OCI-LY7 (cell line): ENCODE results near the gene AUTS2. TPM values are rescaled to one million over a fixed set of nuclear protein-coding genes. Genes with fewer than 3 reads are reported as not detected.

ENCODE experiments used
- BruUV-seq: library from RNA; stranded (reverse); fragments of 400-500 nt; replicated peaks from 2 replicates; lab custom pipeline; 2021; lab: Mats Ljungman, UMichigan
- CTCF ChIA-PET: fragments of 300-600 bp; sonication (Branson Sonifier 250); formaldehyde crosslinking; loops from one replicate; lab custom pipeline; 2022; ENCODE audit warnings: antibody characterized with exemption; ENCODE audit not compliant: unreplicated experiment; lab: Charles Lee
- POLR2A ChIA-PET: fragments of 300-600 bp; sonication (Branson Sonifier 250); formaldehyde crosslinking; loops from one replicate; lab custom pipeline; 2022; ENCODE audit warnings: antibody characterized with exemption; lab: Charles Lee
- DNase-seq: peaks from one replicate; pipeline ENCODE4 v3.0.0-alpha.2; 2015; ENCODE audit warnings: low spot score
- H2AFZ ChIP-seq: fragments of 200-600 bp; sonication (generic), shearing (Covaris generic); 2 replicates; pipeline ENCODE4 v1.6.1; 2014; ENCODE audit warnings: mild to moderate bottlenecking, antibody characterized with exemption, low read length, moderate library complexity
- H3K27ac ChIP-seq: fragments of 200-600 bp; sonication (generic); 2 replicates; pipeline ENCODE4 v1.5.1; 2014; ENCODE audit warnings: mixed run types, low read depth, mild to moderate bottlenecking, moderate library complexity, low read length, inconsistent platforms; ENCODE audit not compliant: poor library complexity, severe bottlenecking
- H3K36me3 ChIP-seq: fragments of 200-600 bp; sonication (generic); 2 replicates; pipeline ENCODE4 v1.6.1; 2014; ENCODE audit warnings: mild to moderate bottlenecking, antibody characterized with exemption, low read length, moderate library complexity, mixed read lengths; ENCODE audit not compliant: insufficient read depth
- H3K4me1 ChIP-seq: fragments of 200-600 bp; sonication (generic); 2 replicates; pipeline ENCODE4 v1.5.1; 2014; ENCODE audit warnings: mild to moderate bottlenecking, low read length; ENCODE audit not compliant: insufficient read depth, poor library complexity, severe bottlenecking
- H3K4me2 ChIP-seq: fragments of 200-600 bp; sonication (generic); 2 replicates; pipeline ENCODE4 v1.6.1; 2014; ENCODE audit warnings: mild to moderate bottlenecking, low read length
- H3K4me3 ChIP-seq: fragments of 200-600 bp; sonication (generic); 2 replicates; pipeline ENCODE4 v1.5.1; 2014; ENCODE audit warnings: mild to moderate bottlenecking, low read depth, low read length; ENCODE audit not compliant: poor library complexity, severe bottlenecking
- H3K79me2 ChIP-seq: fragments of 200-600 bp; sonication (generic); 2 replicates; pipeline ENCODE4 v1.6.1; 2016; ENCODE audit warnings: low read depth, mild to moderate bottlenecking, low read length, moderate library complexity, mixed read lengths; ENCODE audit not compliant: insufficient read depth
- H3K9me2 ChIP-seq: fragments of 200-600 bp; sonication (generic); 2 replicates; pipeline ENCODE4 v1.6.1; 2016; ENCODE audit warnings: mild to moderate bottlenecking, low read length, mixed read lengths; ENCODE audit not compliant: insufficient read depth
- H3K9me3 ChIP-seq: fragments of 200-600 bp; sonication (generic); 2 replicates; pipeline ENCODE4 v1.6.1; 2014; ENCODE audit warnings: mild to moderate bottlenecking, mixed run types, low read length, mixed read lengths
- H4K20me1 ChIP-seq: fragments of 200-600 bp; sonication (generic); 2 replicates; pipeline ENCODE4 v1.6.1; 2014; ENCODE audit warnings: mild to moderate bottlenecking, antibody characterized with exemption, low read length, moderate library complexity, mixed read lengths; ENCODE audit not compliant: insufficient read depth
- CTCF ChIP-seq: fragments of 200-600 bp; sonication (generic); conservative IDR thresholded peaks from 2 replicates; pipeline ENCODE4 v1.5.1; 2014; ENCODE audit warnings: mild to moderate bottlenecking, antibody characterized with exemption, low read length, moderate library complexity, mixed read lengths
- EZH2phosphoT487 ChIP-seq: fragments of 200-600 bp; sonication (generic); IDR thresholded peaks from 2 replicates; pipeline ENCODE4 v1.6.1; 2018; ENCODE audit warnings: low read depth, borderline replicate concordance, mild to moderate bottlenecking, mixed run types, antibody characterized with exemption, low read length, moderate library complexity, mixed read lengths
- intact Hi-C: fragments of 100-400 bp; cut with micrococcal nuclease; formaldehyde crosslinking; loops from one replicate; pipeline ENCODE4 v1.10.0; 2022; ENCODE audit not compliant: unreplicated experiment
- total RNA-seq, 2 experiments: library from RNA; depleted of rRNA in 1 of 2; stranded (reverse); fragments of >200 nt in 1 of 2; shearing (Covaris generic) in 1 of 2; gene quantifications; 2 replicates each; pipeline ENCODE4 v1.2.3, GENCODE V29; 2014 to 2022

Gene AUTS2
- total RNA-seq, 2 experiments from 2014 or later, result 37.9 to 78.5 TPM

DNA sequence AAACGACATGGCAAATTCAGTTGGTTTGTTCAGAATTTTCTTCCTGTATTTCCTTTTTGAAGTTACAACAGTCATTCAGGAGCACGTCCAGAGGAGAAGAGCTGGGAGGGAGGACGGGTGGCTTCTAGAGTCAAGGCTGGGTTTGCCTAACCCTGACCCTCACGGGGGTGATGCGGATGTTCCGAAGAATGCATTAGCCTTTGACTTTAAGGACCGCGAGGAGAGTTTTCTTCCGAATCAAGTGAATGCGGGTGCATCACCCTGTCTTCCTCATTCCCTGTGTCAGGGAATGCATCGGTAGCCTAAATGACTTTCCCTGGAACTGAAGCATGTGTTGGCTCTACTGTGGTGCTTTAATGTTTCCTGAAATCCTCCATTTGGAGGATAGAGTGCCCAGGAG, 1137.0 kb downstream of the AUTS2 start:
- no TSS peak for BruUV-seq
- TF ChIP-seq EZH2phosphoT487, result no peak
- TF ChIP-seq CTCF, result no peak
- Histone ChIP-seq H4K20me1 (no peaks in the 10 kb centered on the region), H2AFZ (no peak overlapping the region), H3K9me3 (no peaks in the 10 kb centered on the region), H3K9me2 (no peaks in the 10 kb centered on the region), H3K4me1 (no peaks in the 10 kb centered on the region), H3K36me3 (no peaks in the 10 kb centered on the region), H3K27ac (no peak overlapping the region), H3K79me2 (no peaks in the 10 kb centered on the region), H3K4me3 (no peak overlapping the region), H3K4me2 (no peak overlapping the region)
- ChIA-PET CTCF (no interaction called here), POLR2A (no interaction called here)
- intact Hi-C loops, result no loop called here
- DNase-seq, result no peak

DNA sequence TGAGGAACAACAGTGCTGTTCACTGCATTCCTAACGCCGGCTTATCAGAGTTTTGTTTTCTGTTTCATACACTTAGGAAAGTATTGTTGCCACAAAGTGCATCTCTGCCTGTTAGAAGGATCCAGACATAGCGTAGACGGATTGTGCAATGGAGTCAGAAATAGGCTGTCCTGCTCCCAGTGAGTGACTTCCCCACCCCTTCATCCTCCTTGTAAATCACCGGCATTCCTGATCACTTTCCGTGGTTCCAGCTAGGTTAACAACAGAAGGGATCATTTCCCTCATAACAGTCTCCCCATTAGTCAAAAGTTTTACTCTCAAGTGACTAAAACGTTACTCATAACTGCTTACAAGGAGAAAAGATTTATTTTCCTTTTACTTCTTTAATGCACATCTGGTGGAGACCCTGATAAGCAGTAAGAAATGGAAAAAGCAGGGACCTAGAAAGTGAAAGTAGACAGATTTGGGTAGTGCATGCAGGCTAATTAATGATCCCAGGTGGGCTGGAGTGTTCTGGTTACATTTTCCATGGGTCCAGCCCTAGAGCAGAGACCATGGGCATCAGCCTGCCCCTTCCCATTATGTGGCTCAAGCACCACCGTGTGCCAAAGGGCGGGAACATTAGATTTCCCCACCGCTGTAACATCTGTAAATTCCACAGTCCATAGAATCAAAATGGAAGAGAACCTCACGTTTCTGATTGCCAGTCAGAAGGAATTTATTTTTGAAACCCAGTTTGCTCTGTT, 1138.6 kb downstream of the AUTS2 start:
- no peaks in the 10 kb centered on the region for H3K9me3 ChIP-seq
- no peaks in the 10 kb centered on the region for H3K36me3 ChIP-seq
- BruUV-seq, result no TSS peak
- H3K4me2 ChIP-seq, result no peak overlapping the region
- no peak overlapping the region for H3K27ac ChIP-seq
- H3K4me1 ChIP-seq, result no peaks in the 10 kb centered on the region
- ChIA-PET POLR2A (no interaction called here), CTCF (no interaction called here)
- intact Hi-C loops, result no loop called here
- no peak for TF ChIP-seq CTCF
- no peak for TF ChIP-seq EZH2phosphoT487
- H3K9me2 ChIP-seq, result no peaks in the 10 kb centered on the region
- DNase-seq, result no peak
- H3K79me2 ChIP-seq, result no peaks in the 10 kb centered on the region
- no peak overlapping the region for H3K4me3 ChIP-seq
- no peaks in the 10 kb centered on the region for H4K20me1 ChIP-seq
- H2AFZ ChIP-seq, result no peak overlapping the region

DNA sequence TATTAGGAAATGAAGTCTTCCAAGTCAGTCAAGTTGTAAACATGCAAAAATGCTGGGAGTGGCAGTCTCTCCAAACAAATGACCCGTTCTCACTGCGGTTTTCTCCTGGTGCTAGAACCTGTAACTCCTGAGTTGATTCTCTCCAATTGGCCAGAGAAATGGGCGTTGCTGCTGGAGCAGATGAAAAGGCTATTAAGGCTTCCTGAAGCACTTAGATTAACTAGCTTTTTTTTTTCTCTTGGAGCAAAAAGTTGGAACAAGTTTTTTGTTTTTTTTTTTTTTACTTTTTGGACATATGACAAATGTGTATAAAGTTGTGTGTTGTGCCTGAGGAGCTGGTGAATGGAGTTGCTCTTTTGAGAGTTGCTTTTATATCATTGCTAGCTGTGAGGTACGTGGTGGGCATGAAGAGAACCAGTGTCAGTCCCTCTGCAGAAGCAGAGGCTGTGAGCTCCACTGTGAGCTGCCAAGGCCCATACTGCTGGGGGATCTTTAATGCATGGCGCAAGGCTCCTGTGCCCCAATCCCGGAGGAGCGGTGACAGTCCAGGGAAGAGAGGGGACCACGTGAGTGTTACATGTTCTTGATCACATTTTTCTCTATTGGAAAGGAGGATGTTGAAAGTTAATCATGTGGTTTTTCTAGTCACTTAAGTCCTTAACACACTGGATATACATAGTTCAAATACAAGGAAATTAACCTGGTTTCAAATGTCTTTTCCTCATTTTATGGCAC, 1140.0 kb downstream of the AUTS2 start:
- H3K9me3 ChIP-seq, result no peaks in the 10 kb centered on the region
- no peak overlapping the region for H3K4me3 ChIP-seq
- no peaks in the 10 kb centered on the region for H4K20me1 ChIP-seq
- no peaks in the 10 kb centered on the region for H3K79me2 ChIP-seq
- no peaks in the 10 kb centered on the region for H3K36me3 ChIP-seq
- intact Hi-C loops, result no loop called here
- no peak overlapping the region for H3K27ac ChIP-seq
- H2AFZ ChIP-seq, result no peak overlapping the region
- POLR2A ChIA-PET, result interaction anchor here (0.6 to 1.2 kb wide), 3 partner anchors 13 to 1405 kb away, joined by 3 read pairs; no protein-coding TSS in a partner anchor
- no peaks in the 10 kb centered on the region for H3K9me2 ChIP-seq
- DNase-seq, result no peak
- CTCF ChIA-PET, result interaction anchor here (0.6 to 1.1 kb wide), 2 partner anchors 17 to 23 kb away, joined by 3 to 4 read pairs; no protein-coding TSS in a partner anchor
- H3K4me1 ChIP-seq, result no peaks in the 10 kb centered on the region
- BruUV-seq, result no TSS peak
- H3K4me2 ChIP-seq, result no peak overlapping the region
- TF ChIP-seq EZH2phosphoT487, result no peak
